Retina (tissue), 1 donor: ENCODE measurements around the gene STMN3.

Experiments
- DNase-seq: peaks from one replicate; pipeline ENCODE4 v3.0.0-alpha.2; 2016

Gene STMN3

DNA sequence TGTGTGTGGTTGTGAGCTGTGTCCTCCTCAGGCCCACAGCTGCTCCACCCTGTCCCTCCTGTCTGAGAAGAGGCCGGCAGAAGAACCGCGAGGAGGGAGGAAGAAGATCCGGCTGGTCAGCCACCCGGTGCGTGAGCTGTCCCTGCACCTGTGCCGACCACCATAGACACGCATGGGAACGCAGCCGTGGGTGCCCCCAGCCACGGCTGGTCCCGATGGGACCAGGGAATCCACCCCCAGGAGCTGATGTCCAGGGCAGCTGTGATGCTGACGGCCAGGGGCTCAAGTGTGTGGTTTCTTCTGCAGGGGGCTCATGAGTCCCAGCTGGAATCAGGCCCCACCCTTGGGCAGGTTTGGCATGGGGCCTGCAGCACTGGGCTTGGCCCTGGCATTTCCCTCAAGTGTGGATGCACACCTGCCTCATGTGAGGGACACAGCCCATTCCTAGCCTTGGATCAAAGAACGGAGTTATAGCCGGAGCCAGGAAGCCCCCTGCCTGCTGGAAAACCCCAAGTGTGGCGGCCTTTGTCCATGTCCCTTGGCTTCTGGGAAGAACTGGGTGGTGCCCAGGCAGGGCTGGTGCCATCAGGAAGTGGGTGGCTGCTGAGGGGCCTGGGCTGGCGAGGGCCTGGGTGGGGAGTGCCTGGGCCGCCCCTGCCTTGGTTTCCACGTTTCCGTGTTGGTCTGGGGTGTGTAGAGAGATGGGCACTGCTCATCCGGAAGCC lies 38.6 kb upstream of the STMN3 start:
- DNase-seq, result no peak

DNA sequence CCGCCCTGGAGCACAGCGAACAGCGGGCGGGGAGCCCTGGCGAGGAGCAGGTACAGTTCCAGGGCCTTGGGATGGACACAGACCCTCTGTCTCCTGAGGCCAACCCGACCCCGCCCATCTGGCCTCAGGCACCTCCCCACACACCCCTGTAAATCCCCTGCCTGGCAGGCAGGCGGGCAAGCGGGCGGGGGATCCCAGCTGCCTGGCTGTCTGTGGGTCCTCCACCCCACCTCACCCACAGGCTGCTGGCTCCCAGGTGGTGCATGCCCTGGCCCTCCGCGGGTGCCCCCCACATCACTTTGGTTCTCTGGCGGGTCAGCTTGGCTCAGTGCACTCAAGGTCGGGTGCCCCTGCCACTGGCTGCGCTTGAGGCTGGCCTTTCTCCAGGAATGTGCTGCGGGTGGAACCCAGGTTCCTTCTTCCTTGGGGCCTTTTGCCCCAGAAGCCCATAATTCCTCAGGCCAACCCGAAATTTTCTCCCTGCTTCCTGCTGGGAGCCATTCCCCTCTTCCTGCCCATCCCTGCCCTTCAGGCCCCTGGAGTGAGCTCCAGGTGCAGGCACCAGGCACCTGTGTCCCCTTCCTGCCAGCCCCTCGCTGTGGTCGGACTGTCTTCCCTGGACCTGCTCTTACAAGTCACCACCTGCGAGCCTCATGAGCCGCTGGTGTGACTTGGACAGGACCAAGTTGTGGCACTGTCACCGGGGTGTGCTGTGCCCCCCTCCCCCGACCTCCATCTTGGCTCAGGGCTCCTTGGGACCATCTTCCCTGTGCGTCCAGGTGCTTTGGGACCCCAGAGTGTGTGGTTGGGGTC lies 37.9 kb upstream of the STMN3 start:
- DNase-seq, result no peak

- no peak for DNase-seq
Measured at GRCh38 chr20:63690003-63690897, 37.0 kb upstream of the STMN3 start.

GRCh38 chr20:63689046-63690002 lies 36.1 kb upstream of the STMN3 start:
- no peak for DNase-seq

DNA sequence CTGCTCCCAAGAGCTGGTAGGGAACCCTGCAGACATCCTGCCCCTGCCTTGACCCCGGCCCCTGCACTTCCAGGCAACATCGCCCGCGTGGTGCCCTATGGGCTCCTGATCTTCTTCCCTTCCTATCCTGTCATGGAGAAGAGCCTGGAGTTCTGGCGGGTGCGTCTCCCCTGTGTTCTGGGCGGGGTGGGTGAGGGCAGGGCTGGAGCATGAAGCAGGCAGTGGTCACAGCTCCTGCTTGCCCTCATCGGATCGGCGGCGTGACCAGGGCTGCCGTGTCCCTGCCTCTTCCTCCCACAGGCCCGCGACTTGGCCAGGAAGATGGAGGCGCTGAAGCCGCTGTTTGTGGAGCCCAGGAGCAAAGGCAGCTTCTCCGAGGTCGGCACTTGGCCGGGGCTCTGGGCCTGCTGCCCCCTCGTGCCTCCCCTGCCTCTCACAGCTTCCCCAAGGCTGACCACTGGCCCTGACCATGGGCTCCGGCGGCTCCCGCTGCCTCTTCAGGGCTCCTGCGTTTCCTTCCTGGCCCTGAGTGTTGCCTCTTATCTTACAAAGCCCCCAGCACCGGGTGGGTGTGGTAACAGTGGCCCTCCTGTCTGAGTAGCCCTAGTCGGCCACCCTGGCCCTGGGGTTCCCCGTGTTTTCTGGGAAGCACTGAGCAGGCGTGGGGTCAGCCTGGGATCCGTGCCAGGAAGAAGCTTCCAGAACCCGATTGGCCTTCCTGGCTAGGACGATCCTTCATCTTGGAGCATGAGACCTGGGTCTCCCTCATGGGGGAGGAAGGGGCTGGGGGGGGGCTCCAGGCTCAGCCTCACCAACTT lies 35.2 kb upstream of the STMN3 start:
- no peak for DNase-seq

GRCh38 chr20:63687419-63688178 lies 34.4 kb upstream of the STMN3 start:
- no peak for DNase-seq

GRCh38 chr20:63686492-63687321 lies 33.5 kb upstream of the STMN3 start:
- peak; percentile 70 for DNase-seq

- no peak for DNase-seq
Measured at GRCh38 chr20:63686094-63686491, 32.9 kb upstream of the STMN3 start.

GRCh38 chr20:63685269-63686026 lies 32.2 kb upstream of the STMN3 start:
- DNase-seq, result no peak

GRCh38 chr20:63682384-63683139 lies 29.3 kb upstream of the STMN3 start:
- DNase-seq, result no peak

DNA sequence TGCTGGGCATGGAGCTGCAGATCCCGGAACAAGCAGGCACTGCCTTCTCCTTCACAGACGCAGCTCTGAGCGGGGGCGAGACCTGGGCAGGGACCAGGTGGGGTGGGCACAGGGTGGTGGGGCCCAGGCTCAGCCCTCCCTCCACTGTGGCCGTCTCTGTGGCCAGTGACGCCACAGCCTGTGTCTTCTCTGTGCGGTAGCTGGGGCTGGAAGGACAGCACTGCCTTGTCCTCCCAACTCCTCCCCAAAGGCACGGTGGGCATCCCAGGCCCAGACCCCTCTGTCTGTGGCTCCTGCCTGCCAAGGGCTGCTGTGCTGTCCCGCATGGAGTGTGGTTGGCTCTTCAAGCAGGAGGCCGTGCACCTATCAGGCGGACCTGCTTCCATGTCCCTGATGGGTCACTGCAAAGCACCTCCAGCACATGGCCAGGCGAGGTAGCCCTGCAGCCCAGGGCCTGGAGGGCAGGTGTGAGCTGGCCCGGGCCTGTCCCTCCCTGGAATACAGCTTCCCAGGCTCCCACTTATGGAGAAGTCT lies 28.5 kb upstream of the STMN3 start:
- no peak for DNase-seq

- no peak for DNase-seq
Measured at GRCh38 chr20:63680857-63681608, 27.8 kb upstream of the STMN3 start.

DNA sequence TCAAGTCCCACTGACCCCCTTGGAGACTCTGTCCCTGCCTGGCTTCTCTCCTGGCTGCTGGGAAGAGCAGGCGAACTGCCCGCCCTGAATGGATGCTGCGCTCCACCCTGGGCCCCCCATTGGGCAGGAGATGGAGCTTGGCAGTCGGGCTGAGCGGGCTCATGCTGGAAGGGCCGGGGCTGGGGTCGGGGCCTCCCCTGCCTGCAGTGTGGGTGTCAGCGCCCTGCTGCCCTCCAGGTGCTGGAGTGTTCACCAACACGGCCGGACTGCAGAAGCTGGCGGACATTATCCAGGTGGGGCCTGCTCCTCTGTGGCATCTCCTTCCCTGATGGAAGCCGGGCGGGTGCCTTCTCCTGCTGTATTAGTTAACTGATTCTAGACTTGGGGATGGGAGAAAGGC lies 27.2 kb upstream of the STMN3 start:
- no peak for DNase-seq

- no peak for DNase-seq
Measured at GRCh38 chr20:63679799-63680305, 26.6 kb upstream of the STMN3 start.

DNA sequence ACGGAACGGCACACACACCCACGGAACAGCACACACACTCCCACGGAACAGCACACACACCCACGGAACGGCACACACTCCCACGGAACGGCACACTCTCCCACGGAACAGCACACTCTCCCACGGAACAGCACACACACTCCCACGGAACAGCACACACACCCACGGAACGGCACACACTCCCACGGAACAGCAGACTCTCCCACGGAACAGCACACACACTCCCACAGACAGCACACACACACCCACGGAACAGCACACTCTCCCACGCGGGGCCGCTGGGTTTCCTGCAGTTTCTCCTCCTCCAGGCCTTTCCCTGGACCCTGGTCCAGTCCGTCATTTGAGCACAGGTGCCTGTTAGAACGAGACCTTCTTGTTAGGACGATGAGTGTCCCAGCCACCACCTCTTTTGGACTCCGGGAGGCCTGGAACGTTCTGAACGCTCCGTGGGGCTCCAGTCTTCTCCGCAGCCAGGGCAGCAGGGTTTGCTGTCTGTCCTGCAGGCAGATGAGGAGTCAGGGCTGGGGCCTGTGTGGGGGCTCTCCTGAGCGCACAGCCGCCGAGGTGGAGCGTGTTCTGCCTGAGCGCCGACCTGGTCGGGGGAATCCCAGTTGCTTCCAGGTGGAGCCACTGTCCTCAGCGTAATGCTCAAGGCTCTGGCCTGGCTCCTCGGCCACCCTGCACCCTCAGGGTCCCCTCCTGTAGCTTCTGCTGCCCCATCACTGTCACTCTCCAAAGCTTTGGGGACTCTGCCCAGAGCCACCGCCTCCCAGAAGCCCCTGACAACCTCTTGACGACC lies 25.6 kb upstream of the STMN3 start:
- no peak for DNase-seq

GRCh38 chr20:63678071-63678470 lies 24.8 kb upstream of the STMN3 start:
- no peak for DNase-seq
